Activated CD4-positive, alpha-beta T cell treated with anti-CD3 and anti-CD28 coated beads, Interleukin-2, amount 50 U/mL, for 16 hours (primary cell): Measurements from ENCODE around the gene FZD4.

ENCODE experiments used
- DNase-seq: peaks from one replicate; pipeline ENCODE4 v3.0.0-alpha.2; 2020

The FZD4 gene

DNA sequence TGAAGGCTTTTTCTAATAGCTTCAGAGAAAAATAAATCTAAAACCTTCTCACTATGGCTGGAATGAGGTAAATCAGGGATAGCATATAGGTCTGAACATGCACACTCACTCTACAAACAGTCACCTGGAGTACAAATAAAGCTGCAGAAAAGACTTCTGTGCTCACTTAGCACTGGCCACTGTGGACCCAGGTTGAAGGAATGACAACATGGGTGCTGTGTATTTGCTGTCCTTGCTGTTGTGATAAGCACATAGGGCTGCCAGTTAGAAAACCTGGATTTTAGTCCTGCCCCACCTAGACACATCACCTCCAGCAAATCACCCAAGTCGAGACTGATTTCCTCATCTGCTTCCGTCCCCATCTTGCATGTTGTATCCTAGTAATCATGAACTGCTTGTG is 51.2 kb downstream of the FZD4 start:
- no peak for DNase-seq

DNA sequence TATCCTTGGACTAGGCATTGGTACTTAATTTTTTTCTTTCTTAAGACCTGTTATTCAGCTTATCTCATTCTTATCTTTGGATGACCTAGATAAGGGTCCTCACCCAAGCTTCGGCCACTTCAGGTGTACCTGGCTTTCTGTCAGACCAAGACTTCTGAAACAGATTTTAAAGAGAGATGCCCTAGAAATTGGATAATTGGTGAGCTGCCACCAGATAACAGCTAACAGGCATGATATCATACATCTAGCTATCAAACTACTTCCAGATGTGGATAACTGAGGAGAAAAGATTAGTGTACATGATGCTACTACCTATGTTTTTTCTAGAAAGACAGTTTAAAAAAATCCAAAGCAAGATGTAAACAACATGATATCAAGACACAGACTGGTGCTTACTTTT is 52.9 kb downstream of the FZD4 start:
- no peak for DNase-seq

DNA sequence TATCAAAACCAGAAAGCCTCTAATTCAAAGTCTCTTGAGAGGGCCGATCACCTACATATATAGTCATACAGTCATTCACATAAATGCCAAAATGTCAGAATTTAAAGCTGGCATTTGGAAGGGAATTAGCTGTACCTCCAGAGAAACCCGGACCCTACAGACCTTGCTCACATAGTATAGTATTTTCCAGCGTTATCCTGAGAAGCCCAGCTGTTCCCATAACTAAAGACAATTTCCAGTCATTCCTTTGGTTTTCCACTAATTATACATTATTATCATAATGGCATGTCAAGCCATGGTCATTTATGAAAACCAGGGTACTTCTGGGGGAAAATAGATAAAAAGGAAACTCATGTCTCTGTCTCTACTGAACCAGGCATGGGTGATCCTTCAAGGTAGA is 53.6 kb downstream of the FZD4 start:
- no peak for DNase-seq

DNA sequence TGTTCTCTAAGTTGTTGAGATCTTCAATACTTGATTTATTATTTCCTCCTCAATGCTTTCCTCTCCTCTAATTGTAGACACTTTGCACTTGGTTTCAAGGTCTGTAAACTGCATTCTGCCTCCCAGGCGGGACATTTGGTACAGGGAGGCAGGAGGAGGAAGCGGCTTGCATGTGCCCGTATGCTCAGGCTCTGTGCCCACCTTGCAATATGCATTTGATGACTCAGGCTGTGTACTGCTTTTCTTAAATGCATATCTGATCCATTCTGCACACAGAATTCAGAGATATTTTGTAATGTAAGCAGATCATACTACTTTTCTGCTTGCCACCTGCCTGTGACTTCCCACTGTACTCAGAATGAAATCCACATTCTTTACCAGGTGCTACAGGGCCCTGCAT is 55.0 kb downstream of the FZD4 start:
- DNase-seq = no peak

DNA sequence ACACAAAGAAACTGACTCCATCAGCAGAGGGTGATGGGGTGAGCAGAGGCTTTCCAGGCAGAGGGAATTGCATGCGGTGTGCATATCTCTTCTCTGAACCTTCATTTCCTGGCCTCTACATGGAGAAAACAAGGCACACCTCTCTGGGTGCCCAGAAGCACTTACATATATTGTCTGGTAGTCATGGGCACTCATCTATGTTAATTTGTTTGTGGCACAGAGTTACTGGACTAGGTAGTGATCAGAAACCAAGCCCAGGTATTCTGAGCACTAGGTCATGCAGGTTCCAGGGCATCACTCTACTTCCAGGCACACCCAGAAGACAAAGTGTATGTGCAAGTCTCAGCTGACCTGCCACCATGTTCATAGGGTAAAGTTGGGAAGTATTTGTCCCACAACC is 56.5 kb downstream of the FZD4 start:
- no peak for DNase-seq

DNA sequence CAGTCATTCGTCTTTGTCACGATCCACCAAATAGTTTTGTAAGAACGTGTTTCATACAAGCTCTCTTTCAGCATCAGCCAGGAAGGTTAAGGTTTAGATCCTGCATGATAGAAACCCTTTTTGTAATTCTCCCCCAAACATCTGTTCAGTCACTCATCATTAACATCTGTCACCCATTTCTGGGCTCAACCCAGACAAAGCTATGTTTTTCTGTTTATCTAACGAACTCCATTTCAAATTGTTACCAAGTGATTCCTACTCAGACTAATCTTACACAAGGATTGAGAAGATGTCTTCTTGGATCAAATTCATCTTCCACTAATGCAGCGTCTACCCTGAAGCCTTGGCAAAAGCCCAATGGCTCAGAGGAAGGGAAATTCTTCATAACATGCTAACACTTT is 58.8 kb downstream of the FZD4 start:
- DNase-seq = no peak
